Activated CD8-positive, alpha-beta memory T cell treated with anti-CD3 and anti-CD28 coated beads, Interleukin-2, amount 50 U/mL, for 24 hours (primary cell): Measurements from ENCODE around the gene CELF1.
"Not testable (repeated sequence)": the region's sequence is repeated elsewhere in the genome, so short reads cannot be mapped to it uniquely, and the experiment has no call there.

Source experiments
- DNase-seq: peaks from one replicate; pipeline ENCODE4 v3.0.0-alpha.2; 2020; ENCODE audit errors: extremely low read depth

CELF1 gene

DNA sequence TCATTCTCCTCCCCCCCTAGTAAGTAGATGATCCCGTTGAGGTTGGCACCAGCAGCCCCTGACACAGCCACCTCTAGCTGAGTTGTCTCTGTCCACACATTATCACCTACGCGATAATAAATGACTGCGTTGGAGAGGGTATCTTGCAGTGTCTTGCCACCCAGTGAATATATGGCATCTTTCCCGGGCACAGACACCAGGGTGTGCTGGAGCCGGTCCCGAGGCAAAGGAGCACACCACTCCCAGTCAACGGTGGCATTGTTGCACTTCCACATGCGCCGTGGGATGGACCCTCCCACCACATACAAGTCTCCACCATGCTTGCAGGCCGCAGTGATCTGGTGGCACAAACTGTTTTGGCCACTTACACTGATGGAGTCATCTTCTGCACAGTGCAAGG lies 20.4 kb upstream of the CELF1 start:
- no peak for DNase-seq

DNA sequence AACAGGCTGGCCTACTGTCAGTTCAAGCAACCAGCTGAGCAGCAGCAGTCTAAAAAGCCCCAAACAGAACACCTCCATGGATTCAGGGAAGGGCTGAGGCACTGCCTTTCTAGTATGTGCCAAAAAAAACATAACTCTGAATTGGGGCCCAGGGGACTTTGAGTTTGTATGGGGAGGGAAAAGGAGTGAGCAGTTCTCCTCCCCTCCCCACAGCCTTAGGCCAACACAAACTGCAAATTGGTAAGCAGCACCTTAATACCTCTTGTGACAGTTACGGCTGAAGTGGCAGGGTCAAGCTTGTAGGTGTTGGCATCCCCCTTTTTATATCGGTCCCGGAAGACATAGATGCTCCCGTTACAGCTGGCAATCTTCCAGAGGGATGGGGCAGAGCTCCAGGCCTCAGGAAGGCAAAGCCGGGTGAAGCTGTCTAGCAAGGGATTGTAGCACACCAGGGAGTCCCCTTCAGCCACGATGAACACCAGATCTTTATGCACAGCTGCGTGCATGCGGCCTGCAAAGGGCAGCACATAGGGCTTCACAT lies 19.9 kb upstream of the CELF1 start:
- DNase-seq, result no peak

DNA sequence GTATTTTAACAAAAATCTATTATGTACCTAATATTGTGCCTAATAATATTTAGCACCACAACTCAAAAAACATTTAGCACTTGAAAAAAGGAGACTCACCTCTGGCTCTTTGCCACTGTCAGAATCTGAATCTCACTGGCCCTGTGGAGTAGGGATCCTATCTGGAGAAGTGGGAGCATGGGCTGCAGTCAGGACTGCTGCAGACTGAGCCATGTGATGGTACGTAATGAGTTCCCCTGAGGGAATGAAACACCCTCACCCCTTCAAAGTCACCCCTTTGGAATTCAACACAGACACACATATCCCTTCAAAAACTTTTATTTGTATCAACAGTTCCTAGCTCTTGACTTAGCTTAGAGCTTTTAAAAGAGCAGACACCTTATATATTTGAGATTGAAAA lies 19.0 kb upstream of the CELF1 start:
- no peak for DNase-seq

DNA sequence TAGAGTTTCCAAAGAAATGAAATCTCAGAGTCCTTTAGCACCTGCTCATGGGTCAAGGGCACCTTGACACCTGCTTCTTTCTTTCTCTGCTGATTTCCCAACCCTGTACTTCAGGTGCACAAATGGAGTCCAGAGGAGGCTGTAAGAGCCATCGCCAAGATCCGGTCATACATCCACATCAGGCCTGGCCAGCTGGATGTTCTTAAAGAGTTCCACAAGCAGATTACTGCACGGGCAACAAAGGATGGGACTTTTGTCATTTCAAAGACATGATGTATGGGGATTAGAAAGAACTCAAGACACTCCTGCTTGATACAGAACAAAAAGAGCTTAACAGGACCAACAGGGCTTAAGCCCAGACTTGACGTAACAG lies 18.4 kb upstream of the CELF1 start:
- DNase-seq, result no peak

DNA sequence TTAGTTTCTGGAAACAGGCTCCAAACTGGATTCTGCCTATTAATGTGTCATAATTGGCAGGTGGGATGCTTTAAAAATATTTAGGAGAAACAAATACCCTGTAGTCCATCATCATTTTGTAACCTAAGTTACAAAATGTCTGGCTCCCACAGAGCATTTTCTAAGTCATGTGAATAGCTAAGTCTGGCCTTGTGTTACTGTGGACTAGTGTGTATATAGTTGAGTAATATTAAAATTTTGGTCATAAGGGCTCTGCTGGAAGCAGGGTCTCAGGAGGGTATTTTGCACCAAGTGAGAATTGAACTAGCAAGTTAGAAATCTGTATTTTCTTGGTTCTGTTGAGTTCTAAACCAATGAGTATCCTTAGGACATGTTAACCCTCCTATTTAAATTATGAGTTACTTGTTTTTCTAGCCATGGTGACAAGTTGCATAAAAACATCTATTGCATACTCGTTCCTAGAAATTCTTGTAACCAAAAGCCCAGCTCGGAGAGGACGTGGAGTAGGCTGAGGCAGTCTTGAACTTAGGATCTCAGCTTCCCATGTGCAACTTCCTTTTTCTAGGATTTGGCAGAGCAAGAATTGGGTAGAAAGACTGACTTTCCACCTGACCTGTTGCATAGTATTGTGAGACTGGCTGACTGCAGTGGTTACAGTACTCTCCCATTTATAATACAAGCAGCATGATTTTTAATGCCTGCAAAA lies 17.9 kb upstream of the CELF1 start:
- no peak for DNase-seq

DNA sequence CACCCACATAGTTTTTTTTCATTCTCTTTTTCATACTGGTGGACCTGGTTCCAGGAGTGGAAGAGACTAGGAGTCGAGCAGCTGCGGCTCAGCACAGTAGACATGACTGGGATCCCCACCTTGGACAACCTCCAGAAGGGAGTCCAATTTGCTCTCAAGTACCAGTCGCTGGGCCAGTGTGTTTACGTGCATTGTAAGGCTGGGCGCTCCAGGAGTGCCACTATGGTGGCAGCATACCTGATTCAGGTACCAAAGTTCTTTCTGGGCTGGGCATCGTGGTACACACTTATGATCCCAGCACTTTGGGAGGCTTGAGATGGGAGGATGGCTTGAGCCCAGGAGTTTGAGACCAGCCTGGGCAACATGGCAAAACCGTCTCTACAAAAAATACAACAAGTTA lies 16.7 kb upstream of the CELF1 start:
- no peak for DNase-seq

DNA sequence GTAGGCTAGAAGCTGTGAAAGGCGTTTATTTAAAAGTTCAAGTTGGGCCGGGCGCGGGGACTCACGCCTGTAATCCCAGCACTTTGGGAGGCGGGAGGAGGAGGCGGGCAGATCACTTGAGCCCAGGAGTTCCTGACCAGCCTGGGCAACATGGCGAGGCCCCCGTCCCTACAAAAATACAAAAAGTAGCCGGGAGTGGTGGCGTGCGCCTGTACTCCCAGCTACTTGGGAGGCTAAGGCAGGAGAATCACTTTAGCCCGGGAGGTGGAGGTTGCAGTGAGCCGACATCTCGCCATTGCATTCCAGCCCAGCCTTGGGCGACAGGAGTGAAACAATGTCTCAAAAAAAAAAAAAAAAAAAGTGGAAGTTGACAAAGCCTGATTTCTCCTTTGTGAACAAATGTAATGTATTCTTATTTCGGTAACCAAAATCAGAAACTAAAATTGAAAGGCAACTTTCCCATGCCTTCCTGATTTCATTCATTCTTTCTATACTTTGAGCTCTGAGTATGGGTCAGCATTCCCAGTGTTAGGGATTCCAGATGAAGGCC lies 13.3 kb upstream of the CELF1 start:
- no peak for DNase-seq

DNA sequence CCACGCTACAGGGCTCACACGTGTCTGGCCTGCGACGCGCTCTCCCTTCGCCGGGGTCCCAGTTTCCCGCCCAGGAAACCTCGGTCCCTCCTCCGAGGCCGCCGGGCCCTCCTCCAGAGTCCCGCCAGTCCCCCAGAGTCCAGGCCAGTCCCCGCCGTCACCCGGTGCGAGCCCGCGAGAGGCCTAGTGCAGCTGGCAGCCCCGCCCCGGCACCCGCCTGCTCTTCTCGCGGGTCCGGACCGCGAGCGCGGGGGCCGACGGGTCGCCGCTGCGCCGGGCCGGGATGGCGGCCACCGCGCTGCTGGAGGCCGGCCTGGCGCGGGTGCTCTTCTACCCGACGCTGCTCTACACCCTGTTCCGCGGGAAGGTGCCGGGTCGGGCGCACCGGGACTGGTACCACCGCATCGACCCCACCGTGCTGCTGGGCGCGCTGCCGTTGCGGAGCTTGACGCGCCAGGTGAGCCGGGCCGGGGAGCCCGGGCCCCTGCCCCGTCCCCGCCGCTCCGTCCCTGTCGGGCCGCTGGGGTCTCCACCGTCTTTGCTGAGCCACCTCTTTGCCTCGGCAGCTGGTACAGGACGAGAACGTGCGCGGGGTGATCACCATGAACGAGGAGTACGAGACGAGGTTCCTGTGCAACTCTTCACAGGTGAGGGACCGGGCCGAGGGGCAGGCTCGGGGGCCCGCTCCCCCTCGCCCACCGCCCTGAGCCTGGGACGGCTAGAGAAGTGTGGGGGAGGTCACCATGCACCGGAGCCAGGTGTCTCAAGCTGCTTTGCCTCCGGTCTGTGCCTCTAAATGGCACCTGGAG lies 12.6 kb upstream of the CELF1 start, which contains the start of gene PTPMT1:
Gene PTPMT1 (plus strand): TSS at position 260 of the 809 bp plus-strand sequence. CDS start 24 bp downstream, at position 284.
- no peak for DNase-seq

DNA sequence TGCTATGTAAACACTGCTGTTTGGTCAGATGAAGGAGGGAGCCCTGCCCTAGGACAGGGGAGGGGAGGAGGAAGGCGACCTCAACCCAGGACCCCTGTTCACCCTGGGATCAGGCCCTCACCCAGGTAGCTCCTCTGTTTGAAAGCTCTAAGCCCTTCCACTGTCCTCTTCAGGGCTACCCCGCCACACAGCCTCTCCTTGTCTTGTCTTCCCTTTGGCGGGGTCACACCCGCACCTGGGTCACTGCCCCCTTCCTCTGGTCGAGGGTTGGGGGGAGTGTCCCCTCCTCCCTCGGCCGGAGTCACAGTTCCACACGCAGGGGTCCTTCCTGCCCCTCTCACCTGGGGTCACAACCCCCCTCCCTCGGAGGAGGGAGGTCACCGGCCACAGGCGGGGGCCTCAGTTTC lies 12.0 kb upstream of the CELF1 start:
- DNase-seq, result no peak

DNA sequence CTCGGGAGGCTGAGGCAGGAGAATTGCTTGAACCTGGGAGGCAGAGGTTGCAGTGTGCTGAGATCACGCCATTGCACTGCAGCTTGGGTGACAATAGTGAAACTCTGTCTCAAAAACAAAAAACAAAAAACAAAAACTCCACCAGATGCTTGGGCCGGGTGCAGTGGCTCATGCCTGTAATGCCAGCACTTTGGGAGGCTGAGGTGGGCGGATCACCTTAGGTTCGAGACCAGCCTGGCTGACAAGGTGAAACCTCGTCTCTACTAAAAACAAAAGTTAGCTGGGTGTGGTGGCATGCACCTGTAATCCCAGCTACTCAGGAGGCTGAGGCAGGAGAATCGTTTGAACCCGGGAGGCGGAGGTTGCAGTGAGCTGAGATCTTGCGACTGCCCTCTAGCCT lies 11.4 kb upstream of the CELF1 start:
- not testable (repeated sequence) for DNase-seq

DNA sequence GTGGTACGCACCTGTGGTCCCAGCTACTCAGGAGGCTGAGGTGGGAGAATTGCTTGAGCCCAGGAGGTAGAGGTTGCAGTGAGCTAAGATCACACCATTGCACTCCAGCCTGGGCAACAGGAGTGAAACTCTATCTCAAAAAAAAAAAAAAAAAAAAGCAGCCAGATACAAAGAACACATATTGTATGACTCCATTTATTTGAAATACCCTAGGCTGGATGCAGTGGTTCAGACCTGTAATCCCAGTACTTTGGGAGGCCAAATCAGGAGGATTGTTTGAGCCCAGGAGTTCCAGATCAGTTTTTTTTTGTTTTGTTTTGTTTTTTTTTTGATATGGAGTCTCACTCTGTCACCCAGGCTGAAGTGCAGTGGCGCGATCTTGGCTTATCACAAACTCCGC lies 9.5 kb upstream of the CELF1 start:
- DNase-seq, result not testable (repeated sequence)

DNA sequence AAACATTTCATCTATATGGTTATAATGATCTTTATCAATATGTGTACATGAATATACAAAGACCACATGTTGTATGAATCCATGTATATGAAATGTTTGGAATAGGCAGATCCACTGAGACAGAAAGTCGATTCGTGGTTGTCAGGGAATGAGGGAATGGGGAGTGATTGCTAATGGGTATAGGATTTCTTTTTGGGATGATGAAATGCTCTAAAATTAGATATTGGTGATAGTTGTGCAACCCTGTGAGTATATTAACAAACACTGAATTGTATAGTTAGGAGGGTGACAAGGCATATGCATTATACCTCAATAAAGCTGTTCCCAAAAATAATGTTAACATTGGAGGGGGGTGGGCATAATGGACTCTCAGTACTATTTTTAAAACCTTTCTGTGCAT lies 7.5 kb upstream of the CELF1 start:
- DNase-seq, result no peak

DNA sequence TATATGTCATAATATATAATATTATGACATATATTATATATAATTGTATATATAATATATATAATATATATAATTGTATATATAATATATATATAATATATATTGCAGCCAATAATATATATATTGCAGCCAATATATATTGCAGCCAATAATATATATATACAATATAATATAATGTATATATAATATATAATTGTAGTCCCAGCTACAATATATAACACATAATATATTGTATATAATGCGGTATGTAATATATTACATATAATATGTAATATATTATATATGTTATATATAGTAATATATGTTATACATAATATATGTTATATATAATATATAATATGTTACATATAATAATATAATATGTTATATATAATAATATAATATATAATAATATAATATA lies 5.8 kb upstream of the CELF1 start:
- DNase-seq, result no peak

DNA sequence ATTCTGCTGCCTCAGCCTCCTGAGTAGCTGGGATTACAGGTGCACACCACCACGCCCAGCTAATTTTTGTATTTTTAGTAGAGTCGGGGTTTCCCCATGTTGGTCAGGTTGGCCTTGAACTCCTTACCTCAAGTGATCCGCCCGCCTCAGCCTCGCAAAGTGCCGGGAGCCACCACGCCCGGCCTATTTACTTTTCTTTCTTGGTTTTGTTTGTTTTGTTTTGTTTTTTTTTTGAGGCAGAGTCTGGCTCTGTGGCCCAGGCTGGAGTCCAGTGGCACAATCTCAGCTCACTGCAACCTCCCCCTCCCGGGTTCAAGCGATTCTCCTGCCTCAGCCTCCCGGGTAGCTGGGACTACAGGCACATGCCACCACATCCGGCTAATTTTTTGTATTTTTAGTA lies 4.1 kb upstream of the CELF1 start:
- DNase-seq, result not testable (repeated sequence)

DNA sequence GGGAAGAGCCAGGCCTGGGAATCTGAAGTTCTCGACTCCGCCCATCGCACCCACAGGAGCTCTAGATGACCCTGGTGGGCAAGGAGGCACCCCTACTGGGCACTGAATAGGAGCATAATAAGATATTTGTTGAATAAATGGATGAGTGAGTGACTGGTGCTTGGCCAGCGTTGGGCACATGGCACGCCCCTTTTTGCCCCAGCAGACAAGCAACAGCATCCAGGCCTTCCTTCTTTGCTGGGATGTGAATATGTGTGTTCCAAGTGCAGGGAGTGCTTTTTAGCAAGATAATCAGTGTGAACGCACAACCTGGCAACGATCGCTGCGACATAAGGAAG lies 443 bp upstream of the CELF1 start:
- no peak for DNase-seq

DNA sequence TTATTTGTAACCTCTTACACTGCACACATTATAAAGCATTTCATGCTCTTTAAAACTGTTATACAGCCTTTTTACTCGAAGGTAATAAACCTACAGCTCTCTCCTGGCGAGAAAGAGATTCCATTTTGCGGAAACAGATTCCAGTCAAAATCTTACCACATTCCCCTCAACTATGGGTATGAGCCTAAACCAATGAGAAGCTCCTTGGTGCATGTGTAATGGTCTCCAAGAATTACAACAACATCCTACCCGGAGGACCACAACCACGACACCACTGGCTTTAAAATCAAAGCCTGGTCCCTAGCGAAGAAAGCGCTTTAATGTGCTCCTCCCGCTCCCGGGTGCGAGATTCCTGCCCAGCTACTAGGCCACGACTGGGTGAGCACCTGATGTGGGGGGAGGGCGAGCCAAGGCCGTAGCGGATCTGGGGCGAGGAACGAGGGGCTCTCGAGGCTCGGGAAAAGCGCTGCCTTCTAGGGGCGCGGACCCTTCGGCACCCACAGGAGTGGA lies 821 bp downstream of the CELF1 start:
- DNase-seq, result no peak

DNA sequence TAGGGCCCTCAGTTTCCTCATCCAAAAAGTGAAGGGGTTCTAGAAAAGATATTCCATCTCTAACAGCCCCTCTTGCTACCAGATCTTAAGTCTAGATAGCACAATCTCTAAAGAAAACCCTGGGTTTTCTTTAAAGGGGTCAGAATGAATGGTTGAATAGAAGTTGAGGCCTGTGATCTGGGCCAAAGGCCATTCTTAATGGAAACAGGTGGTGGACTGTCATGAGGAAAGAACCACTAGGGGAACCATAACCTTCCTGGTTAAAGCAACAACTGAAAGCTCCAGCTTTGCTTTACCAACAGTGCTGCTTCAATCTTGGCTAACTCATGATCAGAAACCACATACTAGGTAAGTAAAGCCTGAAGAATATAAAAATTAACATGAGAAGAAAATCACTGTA lies 1.8 kb downstream of the CELF1 start:
- DNase-seq, result no peak

DNA sequence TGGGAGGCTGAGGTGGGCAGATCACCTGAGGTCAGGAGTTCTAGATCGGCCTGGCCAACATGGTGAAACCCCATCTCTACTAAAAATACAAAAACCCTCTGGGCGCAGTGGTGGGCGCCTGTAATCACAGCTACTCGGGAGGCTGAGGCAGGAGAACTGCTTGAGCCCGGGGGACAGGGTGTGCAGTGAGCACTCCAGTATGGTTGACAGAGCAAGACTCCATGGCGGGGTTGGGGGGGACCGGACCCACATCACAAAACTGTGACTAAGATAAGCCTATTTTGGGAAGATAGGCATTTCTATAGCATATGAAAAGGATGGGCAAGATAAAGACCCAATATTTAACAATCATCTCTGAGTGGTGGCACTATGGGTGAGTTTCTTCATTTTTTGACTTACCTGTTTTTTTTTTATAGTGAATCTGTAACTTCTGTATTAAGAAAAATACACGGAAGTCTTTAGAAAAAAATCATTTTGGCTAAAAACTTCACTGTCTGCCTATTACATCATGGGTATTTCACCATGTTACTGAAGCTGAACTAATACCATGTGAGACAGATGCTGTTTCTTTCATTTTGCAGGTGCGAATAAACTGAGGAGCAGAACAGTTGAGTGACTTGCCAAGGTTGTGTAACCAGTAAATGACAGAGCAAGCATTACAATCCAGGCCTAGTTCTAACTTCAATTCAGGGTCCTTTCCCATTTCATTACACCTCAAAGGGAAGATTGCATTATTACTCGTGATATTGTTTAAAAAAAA lies 2.5 kb downstream of the CELF1 start:
- no peak for DNase-seq

DNA sequence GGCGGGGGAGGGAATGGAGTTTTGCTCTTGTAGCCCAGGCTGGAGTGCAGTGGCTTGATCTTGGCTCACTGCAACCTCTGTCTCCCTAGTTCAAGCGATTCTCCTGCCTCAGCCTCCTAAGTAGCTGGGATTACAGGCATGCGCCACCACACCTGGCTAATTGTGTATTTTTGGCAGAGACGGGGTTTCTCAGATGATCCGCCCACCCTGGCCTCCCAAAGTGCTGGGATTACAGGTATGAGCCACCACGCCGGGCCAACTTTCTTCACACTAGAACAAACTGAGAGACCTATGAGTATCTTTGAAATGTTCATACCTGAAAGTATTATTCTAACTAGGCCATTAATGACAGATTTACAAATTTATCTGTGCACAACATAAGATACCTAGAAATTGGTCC lies 6.7 kb downstream of the CELF1 start:
- DNase-seq, result not testable (repeated sequence)

DNA sequence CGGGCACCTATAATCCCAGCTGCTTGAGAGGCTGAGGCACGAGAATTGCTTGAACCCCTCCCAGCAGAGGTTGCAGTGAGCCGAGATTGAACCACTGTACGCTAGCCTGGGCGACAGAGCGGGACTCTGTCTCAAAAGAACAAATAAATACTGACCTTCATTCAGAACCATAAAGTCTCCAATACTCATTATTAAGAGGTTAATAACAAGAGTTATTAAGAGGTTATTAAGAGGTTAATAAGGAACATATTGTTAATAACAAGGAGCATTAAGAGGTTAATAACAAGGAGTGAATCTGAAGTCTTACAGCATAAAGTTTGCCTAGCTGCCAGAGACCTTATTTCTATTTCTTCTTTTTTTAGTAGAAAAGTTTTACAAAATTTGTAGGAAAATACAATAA lies 7.6 kb downstream of the CELF1 start:
- DNase-seq, result no peak

DNA sequence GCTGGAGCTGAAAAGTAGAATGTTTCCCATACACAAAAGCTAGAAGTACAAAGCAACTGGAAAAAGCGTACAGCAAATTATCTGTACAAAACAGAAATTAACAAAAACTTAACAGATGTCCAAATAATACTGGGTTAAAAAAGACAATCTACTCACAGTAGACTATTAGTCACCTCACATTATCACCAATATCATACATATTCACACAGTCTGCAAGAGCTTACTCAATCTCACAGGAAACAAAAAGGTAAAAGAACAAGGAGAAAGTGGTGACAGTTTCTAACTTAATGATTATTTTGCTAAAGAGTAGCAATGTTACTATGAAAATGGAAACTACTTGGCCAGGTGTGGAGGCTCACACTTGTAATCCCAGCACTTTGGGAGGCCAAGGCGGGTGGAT lies 11.9 kb downstream of the CELF1 start:
- DNase-seq, result no peak

DNA sequence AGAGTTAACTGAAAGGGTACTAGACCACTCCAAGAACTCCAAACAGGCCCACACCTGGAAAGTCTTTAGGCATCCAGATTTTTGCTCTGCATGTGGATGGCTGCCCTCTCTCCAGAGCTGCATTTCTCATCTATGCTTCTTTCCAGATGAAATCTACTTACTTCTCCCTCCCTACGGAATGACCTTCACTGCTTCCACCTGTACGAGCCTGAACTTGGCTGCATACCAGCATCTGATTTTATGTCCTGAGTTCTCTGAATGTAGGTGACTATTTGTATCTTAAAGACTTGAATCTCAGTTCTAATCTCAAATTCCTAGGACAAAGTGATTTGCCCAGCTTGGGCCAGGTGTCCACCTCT lies 13.3 kb downstream of the CELF1 start:
- no peak for DNase-seq
